Muscle of leg (tissue), 11 donors: Measurements from ENCODE around the gene SLC30A2. TPM values are rescaled to one million over a fixed set of nuclear protein-coding genes. Genes with fewer than 3 reads are reported as not detected.

Experiments used
- DNase-seq: peaks from one replicate; pipeline ENCODE4 v3.0.0; 2013
- H3K27ac ChIP-seq: one replicate; pipeline ENCODE4 v1.5.1; 2013; ENCODE audit warnings: mild to moderate bottlenecking, low read length, control low read depth
- H3K27me3 ChIP-seq: one replicate; pipeline ENCODE4 v1.6.1; 2013; ENCODE audit warnings: low read length; ENCODE audit not compliant: control insufficient read depth, insufficient read depth
- H3K36me3 ChIP-seq: one replicate; pipeline ENCODE4 v1.6.1; 2013; ENCODE audit warnings: low read length; ENCODE audit not compliant: control insufficient read depth, insufficient read depth
- H3K4me1 ChIP-seq: one replicate; pipeline ENCODE4 v1.6.1; 2013; ENCODE audit warnings: low read length; ENCODE audit not compliant: control insufficient read depth, insufficient read depth
- H3K4me3 ChIP-seq: one replicate; pipeline ENCODE4 v1.5.1; 2013; ENCODE audit warnings: low read length, control low read depth
- H3K9me3 ChIP-seq: replicated peaks from 2 replicates; pipeline ENCODE4 v1.6.1; 2013; ENCODE audit warnings: low read depth, low read length; ENCODE audit not compliant: control insufficient read depth
- WGBS: methylation state at CpG from one replicate; pipeline ENCODE4 v1.1.5; 2013; ENCODE audit warnings: missing lambda C conversion rate; ENCODE audit not compliant: insufficient coverage; 5-methylcytosine and 5-hydroxymethylcytosine counted together
- polyA plus RNA-seq, 8 donors: library from polyadenylated mRNA; unstranded; fragments of 120-200 nt; gene quantifications; one replicate each; pipeline versions ENCODE4 v1.2.1 to v1.2.3, GENCODE V29; 2013; ENCODE audit warnings: inconsistent platforms in 1 of 8, low replicate concordance in 1 of 8; ENCODE audit not compliant: insufficient read length in 8 of 8, insufficient read depth in 1 of 8
- total RNA-seq: library from RNA; stranded (reverse); fragments of 120-200 nt; gene quantifications from one replicate; pipeline ENCODE4 v1.2.4, GENCODE V29; 2013

The SLC30A2 gene
- total and polyA plus RNA-seq, 9 donors = 0.29 to 2.0 (median 0.69) TPM

GRCh38 chr1:25990251-25990650, 55.7 kb downstream of the SLC30A2 start:
- no peaks in the 10 kb centered on the region for H3K27me3 ChIP-seq
- no peaks in the 10 kb centered on the region for H3K9me3 ChIP-seq
- DNase-seq = no peak
- WGBS = no CpG with 5 or more reads among the region's 6 CpGs
- H3K4me1 ChIP-seq = peaks cover 45% of the 10 kb centered on the region
- H3K27ac ChIP-seq = peak overlapping the region; percentile 84
- no peak overlapping the region for H3K4me3 ChIP-seq
- H3K36me3 ChIP-seq = peaks cover 13% of the 10 kb centered on the region

GRCh38 chr1:25989440-25990234, 56.3 kb downstream of the SLC30A2 start:
- H3K27ac ChIP-seq = peak overlapping the region; percentile 84
- peak overlapping the region; percentile 35 for H3K4me3 ChIP-seq
- 78% methylated on average over 5 of the region's 11 CpGs for WGBS
- no peaks in the 10 kb centered on the region for H3K9me3 ChIP-seq
- H3K27me3 ChIP-seq = no peaks in the 10 kb centered on the region
- DNase-seq = peak; percentile 29
- peaks cover 45% of the 10 kb centered on the region for H3K4me1 ChIP-seq
- H3K36me3 ChIP-seq = peaks cover 17% of the 10 kb centered on the region

GRCh38 chr1:25987951-25988350, 58.0 kb downstream of the SLC30A2 start:
- peaks cover 32% of the 10 kb centered on the region for H3K36me3 ChIP-seq
- H3K4me1 ChIP-seq = peaks cover 31% of the 10 kb centered on the region
- no peaks in the 10 kb centered on the region for H3K27me3 ChIP-seq
- 89% methylated on average over 1 of the region's 2 CpGs for WGBS
- H3K9me3 ChIP-seq = no peaks in the 10 kb centered on the region
- no peak for DNase-seq
- H3K27ac ChIP-seq = peak overlapping the region; percentile 84
- H3K4me3 ChIP-seq = peak overlapping the region; percentile 35

Other genes with a start within 250 kb of the SLC30A2 start
- gene SELENON, start 245.9 kb downstream of the SLC30A2 start, total RNA-seq = 23.1 TPM
- gene SELENON, start 245.9 kb downstream of the SLC30A2 start, polyA plus RNA-seq = 10 to 100 TPM; 47.9 to 88.0 (median 65.1) TPM
- 53.2 TPM for gene MTFR1L, start 226.2 kb downstream of the SLC30A2 start, total RNA-seq
- 10 to 100 TPM; 58.9 to 76.3 (median 64.1) TPM for gene MTFR1L, start 226.2 kb downstream of the SLC30A2 start, polyA plus RNA-seq
- 1.1 TPM for gene AUNIP, start 186.7 kb downstream of the SLC30A2 start, total RNA-seq
- gene AUNIP, start 186.7 kb downstream of the SLC30A2 start, polyA plus RNA-seq = 1 to 10 TPM in 6 of 8 donors, under 1 TPM in 2; 0.76 to 1.8 (median 1.2) TPM
- 5.8 TPM for gene PAQR7, start 170.4 kb downstream of the SLC30A2 start, total RNA-seq
- gene PAQR7, start 170.4 kb downstream of the SLC30A2 start, polyA plus RNA-seq = 10 to 100 TPM in 1 of 8 donors, 1 to 10 TPM in 7; 6.9 to 10.8 (median 7.7) TPM
- gene STMN1, start 139.7 kb downstream of the SLC30A2 start, total RNA-seq = 295 TPM
- gene STMN1, start 139.7 kb downstream of the SLC30A2 start, polyA plus RNA-seq = 100 to 1,000 TPM; 518 to 745 (median 564) TPM
- 59.7 TPM for gene PAFAH2, start 48.1 kb downstream of the SLC30A2 start, total RNA-seq
- gene PAFAH2, start 48.1 kb downstream of the SLC30A2 start, polyA plus RNA-seq = 10 to 100 TPM; 42.1 to 78.5 (median 55.6) TPM
- gene EXTL1, start 24.3 kb downstream of the SLC30A2 start, total RNA-seq = 0.71 TPM
- gene EXTL1, start 24.3 kb downstream of the SLC30A2 start, polyA plus RNA-seq = 1 to 10 TPM; 1.7 to 4.6 (median 2.5) TPM
- gene TRIM63, start 21.5 kb upstream of the SLC30A2 start, total RNA-seq = 44.8 TPM
- gene TRIM63, start 21.5 kb upstream of the SLC30A2 start, polyA plus RNA-seq = 10 to 100 TPM; 25.8 to 59.2 (median 40.8) TPM
- 7.0 TPM for gene PDIK1L, start 65.7 kb upstream of the SLC30A2 start, total RNA-seq
- 1 to 10 TPM; 5.7 to 9.1 (median 6.5) TPM for gene PDIK1L, start 65.7 kb upstream of the SLC30A2 start, polyA plus RNA-seq
- 0.93 TPM for gene FAM110D, start 113.0 kb upstream of the SLC30A2 start, total RNA-seq
- 1 to 10 TPM in 1 of 8 donors, under 1 TPM in 7; 0.71 to 1.0 (median 0.90) TPM for gene FAM110D, start 113.0 kb upstream of the SLC30A2 start, polyA plus RNA-seq
- gene C1orf232, start 122.8 kb upstream of the SLC30A2 start, total RNA-seq = not detected
- not detected for gene C1orf232, start 122.8 kb upstream of the SLC30A2 start, polyA plus RNA-seq
- gene ZNF593, start 123.8 kb upstream of the SLC30A2 start, total RNA-seq = 20.7 TPM
- 10 to 100 TPM; 18.7 to 25.8 (median 19.3) TPM for gene ZNF593, start 123.8 kb upstream of the SLC30A2 start, polyA plus RNA-seq
- 0.31 TPM for gene ZNF593OS, start 125.7 kb upstream of the SLC30A2 start, total RNA-seq
- gene ZNF593OS, start 125.7 kb upstream of the SLC30A2 start, polyA plus RNA-seq = 1 to 10 TPM in 4 of 8 donors, under 1 TPM in 4; 0.49 to 1.6 (median 0.95) TPM
- 1.2 TPM for gene CNKSR1, start 131.4 kb upstream of the SLC30A2 start, total RNA-seq
- 1 to 10 TPM in 7 of 8 donors, under 1 TPM in 1; 0.81 to 5.2 (median 2.2) TPM for gene CNKSR1, start 131.4 kb upstream of the SLC30A2 start, polyA plus RNA-seq
- not detected for gene CATSPER4, start 144.5 kb upstream of the SLC30A2 start, total RNA-seq
- under 1 TPM in 1 of 8 donors, not detected in 7; 0.06 TPM for gene CATSPER4, start 144.5 kb upstream of the SLC30A2 start, polyA plus RNA-seq
- 18.0 TPM for gene CEP85, start 188.1 kb upstream of the SLC30A2 start, total RNA-seq
- 10 to 100 TPM; 20.5 to 26.3 (median 22.0) TPM for gene CEP85, start 188.1 kb upstream of the SLC30A2 start, polyA plus RNA-seq
- 12.2 TPM for gene SH3BGRL3, start 234.0 kb upstream of the SLC30A2 start, total RNA-seq
- 10 to 100 TPM; 53.0 to 85.2 (median 61.9) TPM for gene SH3BGRL3, start 234.0 kb upstream of the SLC30A2 start, polyA plus RNA-seq